Measurements from ENCODE around the gene TLE4.
A peak's percentile ranks its signal among the peaks of the same experiment; 100 is the strongest.
"Not testable (repeated sequence)": the region's sequence is repeated elsewhere in the genome, so short reads cannot be mapped to it uniquely, and the experiment has no call there.

The TLE4 gene

DNA sequence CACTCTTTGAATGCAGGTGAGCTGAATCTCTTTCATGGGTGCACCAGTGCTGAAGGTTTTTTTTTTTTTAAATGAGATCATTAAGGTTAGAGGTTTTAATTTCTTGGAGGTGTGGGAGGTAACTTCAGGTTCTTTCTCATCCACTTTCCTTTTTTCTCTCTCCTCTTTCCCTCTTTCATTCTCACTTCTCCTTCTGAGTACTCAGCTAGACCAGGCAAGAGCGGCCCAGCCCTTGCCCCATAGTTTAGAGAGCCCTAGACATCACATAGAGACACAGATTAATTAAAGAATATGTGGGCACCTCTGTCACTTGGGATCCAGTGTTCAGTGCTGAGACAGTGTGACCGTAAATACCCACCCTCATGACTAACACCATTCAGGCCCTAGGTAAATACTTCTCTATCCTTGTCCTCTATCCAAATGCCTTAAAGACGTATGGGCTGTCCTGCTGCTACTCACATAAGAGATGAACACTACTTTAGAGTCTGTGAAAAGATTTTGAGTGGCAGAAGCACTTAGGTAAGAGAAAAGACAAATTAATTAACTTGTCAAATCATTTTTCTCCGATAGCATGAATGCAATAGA is 174.1 kb downstream of the TLE4 start:
- DNase-seq (ENCODE audit: low read depth, low spot score), result no peak
- H3K4me3 ChIP-seq (ENCODE audit: low read length), result no peak overlapping the region

DNA sequence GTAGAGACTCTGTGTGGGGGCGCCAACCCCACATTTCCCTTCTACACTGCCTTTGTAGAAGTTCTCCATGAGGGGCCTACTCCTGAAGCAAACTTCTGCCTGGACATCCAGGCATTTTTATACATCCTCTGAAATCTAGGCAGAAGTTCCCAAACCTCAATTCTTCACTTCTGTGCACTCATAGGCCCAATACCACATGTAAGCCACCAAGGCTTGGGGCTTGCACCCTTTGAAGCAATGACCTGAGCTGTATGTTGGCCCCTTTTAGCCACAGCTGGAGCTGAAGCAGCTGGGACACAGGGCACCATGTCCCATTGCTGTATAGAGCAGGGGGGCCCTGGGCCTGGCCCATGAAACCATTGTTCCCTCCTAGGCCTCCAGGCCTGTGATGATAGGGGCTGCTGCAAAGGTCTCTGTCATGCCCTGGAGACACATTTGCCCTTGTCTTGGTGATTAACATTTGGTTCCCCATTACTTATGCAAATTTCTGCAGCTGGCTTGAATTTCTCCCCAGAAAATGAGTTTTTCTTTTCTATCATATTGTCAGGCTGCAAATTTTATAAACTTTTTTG is 180.2 kb downstream of the TLE4 start:
- DNase-seq (ENCODE audit: low read depth, low spot score); H3K4me3 ChIP-seq (ENCODE audit: low read length): not testable (repeated sequence)

DNA sequence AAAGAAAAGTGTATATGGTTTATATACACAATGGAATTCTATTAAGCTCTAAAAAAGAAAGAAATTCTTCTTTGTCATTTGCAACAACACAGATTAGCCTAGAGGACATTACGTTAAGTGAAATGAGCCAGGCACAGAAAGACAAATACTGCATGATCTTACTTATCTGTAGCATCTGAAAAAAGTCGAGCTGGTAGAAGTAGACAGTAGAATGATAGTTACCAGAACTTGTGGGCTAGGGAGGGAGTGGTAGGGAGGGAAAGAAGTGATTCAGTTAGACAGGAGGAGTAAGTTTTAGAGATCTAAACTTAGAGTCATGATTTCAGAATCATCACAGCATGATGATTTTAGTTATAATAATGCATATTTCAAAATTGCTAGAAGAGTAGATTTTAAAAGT is 184.6 kb downstream of the TLE4 start:
- no peak overlapping the region for H3K4me3 ChIP-seq (ENCODE audit: low read length)
- no peak for DNase-seq (ENCODE audit: low read depth, low spot score)

DNA sequence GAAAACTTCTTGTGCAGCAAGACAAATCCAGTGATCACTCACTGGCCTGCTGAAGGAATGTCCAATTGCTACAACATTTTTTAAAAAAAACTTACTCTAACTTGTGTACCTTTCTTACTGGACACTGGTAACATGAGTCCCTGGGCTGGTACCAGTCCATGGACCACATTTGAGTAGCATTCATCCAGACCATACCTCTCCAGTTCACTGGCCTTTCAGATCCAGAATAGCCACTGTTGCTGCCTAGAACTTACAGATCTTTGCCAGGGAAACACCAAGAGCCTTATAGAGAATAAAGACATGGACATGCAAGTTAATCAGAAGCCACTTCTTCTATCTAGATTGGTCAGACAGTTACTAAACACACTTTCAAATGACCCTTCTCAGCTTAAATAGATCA is 185.3 kb downstream of the TLE4 start:
- DNase-seq (ENCODE audit: low read depth, low spot score), result no peak
- no peak overlapping the region for H3K4me3 ChIP-seq (ENCODE audit: low read length)

DNA sequence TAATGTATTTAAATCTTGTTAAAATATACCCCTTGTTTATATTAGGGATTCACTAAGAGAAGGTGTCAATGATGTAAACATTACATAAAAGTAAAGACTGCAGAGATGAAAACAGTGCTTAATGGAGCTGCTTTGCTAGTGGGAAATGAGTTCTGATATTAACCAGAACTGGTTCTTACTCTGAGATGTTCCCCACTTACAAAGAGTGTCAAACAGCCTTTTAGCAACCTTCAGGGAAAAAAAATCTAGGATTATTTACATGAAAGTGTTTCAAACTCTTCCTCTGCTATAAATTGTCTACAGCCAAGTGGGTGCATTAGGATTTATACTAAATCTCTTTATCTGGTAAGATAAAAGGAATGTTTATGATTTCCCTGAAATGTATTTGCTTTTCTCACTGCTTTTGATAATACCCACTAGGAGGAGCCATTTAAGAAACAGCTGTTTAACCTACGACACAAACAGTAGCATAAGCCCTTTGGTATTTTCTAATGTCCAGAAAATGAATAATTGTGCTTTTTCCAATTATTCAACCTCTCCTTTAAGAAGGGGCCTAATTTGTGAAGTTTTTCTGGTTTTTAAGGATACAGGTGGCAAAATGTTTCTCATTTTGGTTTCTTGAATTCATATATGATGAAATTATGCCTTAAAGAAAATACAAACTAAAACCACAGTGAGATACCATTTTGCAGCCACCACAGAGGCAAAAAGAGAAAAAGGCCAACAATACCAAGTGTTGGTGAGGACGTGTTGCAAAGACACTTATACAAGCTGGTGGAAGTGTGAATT is 186.3 kb downstream of the TLE4 start:
- DNase-seq (ENCODE audit: low read depth, low spot score), result peak; percentile 15
- H3K4me3 ChIP-seq (ENCODE audit: low read length), result no peak overlapping the region

DNA sequence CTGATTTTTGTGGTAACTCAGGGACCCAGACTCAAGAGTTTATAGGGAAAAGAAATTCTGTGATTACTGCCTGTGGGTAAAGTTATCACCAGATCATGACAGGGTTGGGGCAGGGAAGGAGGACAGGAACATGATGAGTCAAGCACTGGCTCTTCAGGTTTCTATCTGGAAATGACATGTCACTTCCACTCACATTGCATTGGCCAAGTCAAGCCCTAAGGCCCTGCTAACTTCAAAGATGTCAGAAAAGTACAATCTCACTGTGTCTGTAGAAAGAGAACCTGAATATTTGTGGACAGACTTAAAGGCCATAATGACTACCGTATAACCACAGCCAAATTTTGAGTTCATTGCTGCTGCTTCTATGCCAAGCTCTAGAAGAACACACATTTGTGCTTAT is 187.7 kb downstream of the TLE4 start:
- no peak for DNase-seq (ENCODE audit: low read depth, low spot score)
- no peak overlapping the region for H3K4me3 ChIP-seq (ENCODE audit: low read length)

DNA sequence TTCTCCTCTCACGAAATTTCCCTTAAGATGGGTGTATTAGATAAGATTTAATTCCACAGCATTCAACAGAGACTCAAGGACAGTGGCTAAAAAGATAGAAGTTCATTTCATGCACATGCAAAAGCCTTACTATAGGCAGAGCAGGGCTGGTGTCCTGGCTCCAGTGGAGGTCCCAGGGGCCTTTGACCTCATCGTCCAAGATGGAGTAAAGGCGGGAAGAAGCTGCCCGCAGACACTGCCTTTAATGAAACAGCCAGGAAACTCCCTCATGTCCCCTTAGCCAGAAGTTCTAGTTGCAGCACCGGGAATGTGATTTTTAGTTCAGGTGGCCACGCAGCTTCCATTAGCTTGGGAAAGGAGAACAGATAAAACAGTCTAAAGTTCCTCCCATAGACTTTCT is 190.3 kb downstream of the TLE4 start:
- no peak for DNase-seq (ENCODE audit: low read depth, low spot score)
- H3K4me3 ChIP-seq (ENCODE audit: low read length), result no peak overlapping the region

DNA sequence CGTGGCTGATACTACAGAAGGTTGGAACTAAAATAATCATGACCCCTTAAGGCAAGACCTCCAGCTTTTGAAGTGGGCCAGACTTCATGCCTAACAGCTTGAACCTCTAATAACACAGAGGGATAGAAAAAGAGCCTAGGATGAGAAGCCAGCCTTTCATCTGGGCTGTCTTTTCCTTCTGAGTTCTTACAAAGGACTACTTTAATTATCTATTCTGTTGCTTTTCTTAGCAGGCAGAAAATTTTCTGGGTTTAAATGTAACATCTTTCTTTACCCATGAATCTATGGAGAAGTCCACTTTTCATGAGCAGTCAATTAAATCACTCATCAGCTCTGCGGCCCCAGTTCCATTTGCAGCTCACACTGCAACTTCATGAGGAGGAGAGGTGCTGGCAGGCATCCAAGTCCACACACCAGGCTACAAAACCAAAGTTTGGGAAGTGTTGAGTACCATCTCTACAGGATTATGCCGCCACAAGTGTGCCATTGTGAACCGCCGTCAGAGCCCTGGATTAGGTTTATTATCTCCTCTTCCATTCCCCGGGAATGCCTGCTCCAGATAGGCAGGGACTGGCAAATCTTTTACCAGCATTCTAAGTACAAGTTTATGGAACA is 192.0 kb downstream of the TLE4 start:
- no peak overlapping the region for H3K4me3 ChIP-seq (ENCODE audit: low read length)
- no peak for DNase-seq (ENCODE audit: low read depth, low spot score)

DNA sequence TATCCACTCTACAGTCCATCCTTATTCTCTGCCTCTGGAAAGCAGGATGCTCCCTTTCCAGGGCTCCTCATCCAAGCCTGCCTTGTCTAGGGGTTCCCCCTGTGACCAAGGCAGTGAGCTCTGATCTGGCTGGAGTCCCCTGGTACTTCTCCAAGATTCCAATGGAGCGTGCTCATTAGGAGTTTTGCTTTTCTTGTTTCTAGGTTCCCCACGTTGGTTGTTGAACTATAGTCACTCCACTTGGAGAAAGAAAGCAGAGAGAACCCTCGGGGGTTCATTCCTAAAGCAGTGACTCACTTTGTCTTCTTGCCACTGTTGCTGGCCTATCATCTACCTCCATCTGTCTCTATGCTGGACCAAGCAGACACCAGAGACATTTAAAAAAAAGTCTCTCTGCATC is 192.6 kb downstream of the TLE4 start:
- DNase-seq (ENCODE audit: low read depth, low spot score), result no peak
- H3K4me3 ChIP-seq (ENCODE audit: low read length), result no peak overlapping the region

DNA sequence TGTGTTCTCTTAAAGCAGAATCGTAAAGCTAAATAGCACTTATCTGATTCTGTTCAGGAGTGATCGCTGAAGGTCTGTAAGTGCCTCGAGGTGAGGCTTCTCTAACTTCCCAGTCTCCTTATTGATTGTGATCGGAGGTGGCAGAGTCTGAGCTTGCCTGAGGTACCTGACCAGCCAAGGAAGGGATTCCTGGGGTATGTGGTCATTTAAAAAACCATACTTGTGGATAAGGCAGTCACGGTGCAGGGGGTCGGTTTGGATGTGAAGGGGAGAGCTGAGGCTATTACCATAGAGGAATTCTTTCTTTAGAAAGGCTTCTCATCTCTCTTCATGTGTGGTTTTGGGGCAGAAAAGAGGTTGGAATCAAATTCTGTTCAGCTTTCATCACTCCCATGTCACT is 193.7 kb downstream of the TLE4 start:
- no peak overlapping the region for H3K4me3 ChIP-seq (ENCODE audit: low read length)
- no peak for DNase-seq (ENCODE audit: low read depth, low spot score)

DNA sequence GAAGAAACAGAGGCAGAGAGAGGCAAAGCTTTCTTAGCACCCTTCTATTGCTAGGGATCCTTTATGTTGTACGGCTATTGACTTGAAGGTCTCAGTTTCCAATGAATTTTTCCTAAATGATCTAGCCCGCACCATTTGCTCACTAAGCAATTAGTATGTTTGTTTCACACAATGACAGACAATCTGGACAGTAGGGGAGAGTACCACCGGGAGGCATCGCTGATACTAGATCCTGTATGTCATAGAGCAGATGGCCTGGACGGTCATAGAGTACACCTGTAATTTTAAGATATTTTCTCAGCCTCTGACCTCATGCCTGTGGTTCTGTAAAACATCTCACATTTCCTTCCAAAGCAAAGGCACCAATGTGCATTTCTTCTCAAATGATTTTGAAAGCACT is 194.3 kb downstream of the TLE4 start:
- H3K4me3 ChIP-seq (ENCODE audit: low read length), result no peak overlapping the region
- no peak for DNase-seq (ENCODE audit: low read depth, low spot score)

DNA sequence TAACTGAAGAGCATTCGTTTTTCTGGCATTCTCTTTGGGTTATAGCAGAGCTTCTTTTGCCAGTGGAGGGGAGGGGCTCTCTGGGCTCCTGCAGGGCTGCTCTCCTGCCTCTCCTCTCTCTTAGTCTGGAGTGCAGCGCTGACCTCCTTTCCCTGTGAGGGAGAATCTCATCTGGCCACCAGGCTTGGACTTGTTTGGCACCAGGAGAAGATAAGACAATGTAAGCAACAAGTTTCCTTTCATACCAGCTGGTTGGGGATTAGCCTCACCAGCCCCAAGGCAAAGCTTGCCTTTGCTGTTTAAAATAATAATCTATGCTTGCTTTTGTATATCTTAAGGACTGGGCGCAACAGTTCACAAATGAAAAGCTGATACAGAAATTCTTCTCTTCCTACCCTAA is 196.4 kb downstream of the TLE4 start:
- H3K4me3 ChIP-seq (ENCODE audit: low read length), result no peak overlapping the region
- DNase-seq (ENCODE audit: low read depth, low spot score), result no peak

DNA sequence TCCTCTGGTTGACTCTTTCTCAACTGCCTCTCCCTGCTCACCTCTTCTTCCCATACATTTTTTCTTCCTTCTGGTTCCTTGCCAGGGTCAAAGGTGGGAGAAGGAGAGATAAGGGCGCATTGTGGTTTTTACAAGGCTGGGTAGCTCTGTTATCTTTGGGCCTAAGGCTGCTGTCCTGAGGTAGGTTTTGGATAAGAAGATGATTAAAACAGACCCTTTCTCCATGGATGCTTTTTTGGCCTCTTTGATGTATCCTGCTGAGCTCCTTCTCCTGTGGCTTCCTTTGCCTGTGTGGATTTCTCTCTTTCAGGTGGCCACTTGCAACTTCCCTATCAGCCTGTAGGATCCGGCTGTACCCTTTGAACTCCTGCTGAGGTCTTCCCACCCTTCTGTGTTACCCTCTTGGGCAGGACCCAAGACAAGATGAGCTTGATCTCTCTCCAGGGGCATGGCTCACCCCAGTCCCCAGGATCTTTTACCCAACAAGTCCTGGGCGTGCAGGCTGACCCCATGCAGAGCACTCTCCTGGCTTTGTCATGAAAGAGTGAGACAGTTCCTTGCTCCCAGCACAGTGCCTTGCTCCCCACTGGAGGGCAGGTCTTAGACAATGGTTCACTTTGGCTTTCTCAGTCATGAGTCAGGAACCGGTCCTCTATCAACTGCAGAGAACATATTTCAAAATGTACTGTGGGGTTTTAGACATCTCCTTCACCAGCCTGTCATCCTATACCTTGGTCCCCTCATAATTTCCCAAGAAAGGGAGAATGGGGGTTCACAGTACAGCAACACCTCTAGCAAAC is 197.9 kb downstream of the TLE4 start:
- H3K4me3 ChIP-seq (ENCODE audit: low read length), result no peak overlapping the region
- no peak for DNase-seq (ENCODE audit: low read depth, low spot score)

DNA sequence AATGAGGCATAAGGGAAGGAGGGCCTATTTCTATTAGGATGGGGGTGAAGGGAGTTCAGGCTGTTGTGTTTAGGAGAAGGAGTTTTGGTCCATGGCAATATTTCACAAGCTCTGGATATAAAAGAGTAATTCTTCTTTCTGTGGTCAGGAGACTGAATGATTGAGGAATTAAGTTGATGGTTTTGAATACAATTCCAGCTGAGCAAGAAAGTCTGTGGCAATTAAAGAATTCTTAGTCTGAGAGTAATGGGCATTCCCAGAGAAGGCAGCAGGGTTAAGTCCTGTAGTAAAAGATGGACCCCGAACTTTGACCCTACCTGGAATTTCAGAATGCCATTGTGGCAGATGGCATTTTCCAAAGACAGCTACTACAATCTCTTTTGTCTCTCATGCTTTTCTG is 202.6 kb downstream of the TLE4 start:
- H3K4me3 ChIP-seq (ENCODE audit: low read length), result no peak overlapping the region
- no peak for DNase-seq (ENCODE audit: low read depth, low spot score)
